GM21576 (cell line): ENCODE data around the gene ANGPTL2.

ENCODE experiments used
- ATAC-seq: cut with Tn5 transposase; IDR thresholded peaks from one replicate; pipeline ENCODE4 v1.9.1; 2021; ENCODE audit warnings: mild to moderate bottlenecking, moderate library complexity; ENCODE audit not compliant: unreplicated experiment

ANGPTL2 gene

DNA sequence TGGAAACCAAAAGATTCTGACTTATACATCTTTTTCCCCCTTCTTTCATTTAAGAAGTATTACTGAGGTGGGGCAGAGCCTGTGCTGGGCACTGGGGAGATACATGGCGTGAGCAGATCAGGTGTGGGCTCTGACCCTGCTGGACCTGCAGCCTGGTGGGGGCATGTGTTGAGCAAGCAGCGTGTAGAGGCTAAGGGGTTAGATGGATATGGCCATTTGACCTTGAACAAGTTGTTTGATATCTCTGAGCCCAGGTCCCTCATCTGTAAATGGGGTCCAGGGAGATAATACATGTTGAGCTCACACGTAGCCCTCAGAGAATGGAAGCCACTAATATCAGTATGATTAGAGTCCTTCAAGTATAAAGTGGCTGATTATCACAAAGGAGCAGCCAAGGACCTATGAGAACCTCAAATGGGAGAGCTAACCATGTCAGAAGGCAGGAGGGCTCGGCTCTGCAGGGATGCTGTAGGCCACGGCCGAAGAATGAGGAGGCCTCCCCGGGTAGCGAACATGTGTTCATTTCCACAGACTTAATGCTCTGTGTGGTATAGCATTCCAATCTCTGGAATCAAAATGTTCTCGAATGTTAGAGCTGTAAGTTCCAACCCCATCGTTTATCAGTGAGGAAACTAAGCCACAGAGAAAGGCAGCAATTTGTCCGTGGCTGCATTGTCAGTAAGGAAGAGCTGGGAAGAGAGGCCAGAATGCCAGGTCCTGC is 15.4 kb upstream of the ANGPTL2 start:
- no peak for ATAC-seq

- no peak for ATAC-seq
Observed at GRCh38 chr9:127136880-127137639, 14.6 kb upstream of the ANGPTL2 start.

- ATAC-seq = no peak
Observed at GRCh38 chr9:127136081-127136879, 13.8 kb upstream of the ANGPTL2 start.

- ATAC-seq = no peak
Observed at GRCh38 chr9:127135056-127135745, 12.8 kb upstream of the ANGPTL2 start.

- no peak for ATAC-seq
Observed at GRCh38 chr9:127133739-127134167, 11.3 kb upstream of the ANGPTL2 start.

DNA sequence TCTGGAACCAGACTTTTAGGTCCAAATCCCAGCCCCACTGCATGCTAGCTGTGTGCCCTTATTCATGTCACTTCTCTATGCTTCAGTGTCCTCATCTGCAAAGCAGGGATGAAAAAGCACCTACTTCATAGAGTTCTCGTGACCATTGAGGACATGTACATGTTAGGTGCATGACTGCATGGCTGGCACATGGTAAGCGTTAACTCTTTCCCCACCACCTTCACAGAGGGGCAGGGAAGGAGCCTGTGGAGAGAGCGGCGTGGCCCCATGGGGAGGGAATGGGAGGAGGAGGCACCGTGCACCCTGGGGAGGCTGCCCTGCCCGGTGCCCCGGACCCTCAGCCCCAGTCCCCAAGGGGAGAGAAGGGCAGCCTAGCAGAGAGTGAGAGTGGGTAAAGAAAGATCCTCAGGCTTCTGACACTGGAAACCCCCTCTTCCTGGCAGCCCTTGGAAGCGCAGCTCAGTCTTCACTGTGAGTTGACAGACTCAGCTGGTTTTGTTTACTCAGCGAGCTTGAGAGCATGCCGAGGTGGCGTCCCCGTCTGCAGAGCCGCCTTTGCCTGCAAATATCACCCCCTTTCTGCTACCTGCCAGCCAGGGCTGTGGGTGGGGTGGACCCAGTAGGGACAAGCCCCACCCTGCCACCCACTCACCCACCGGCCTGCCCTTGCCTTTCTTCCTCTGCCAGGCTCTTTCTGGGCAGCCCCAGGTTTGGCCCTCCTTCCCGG is 10.6 kb upstream of the ANGPTL2 start:
- no peak for ATAC-seq

DNA sequence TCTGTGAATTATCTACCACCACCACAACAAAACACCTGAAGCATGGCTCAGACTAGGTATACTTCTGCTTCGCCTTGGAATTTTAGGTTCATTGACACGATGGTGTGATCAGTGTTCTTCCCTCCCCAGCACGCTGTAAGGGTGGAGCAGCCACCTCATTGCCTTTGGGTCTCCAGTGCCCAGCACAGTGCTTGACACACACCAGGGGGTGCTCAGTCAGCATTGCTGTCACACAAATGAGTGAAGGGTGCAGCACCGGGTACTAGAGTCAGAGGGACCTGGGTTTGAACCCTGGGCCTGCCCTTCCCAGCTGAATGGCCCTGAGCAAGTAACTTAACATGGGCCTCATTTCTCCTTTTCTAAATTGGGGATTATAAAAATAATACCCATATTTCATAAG is 9.9 kb upstream of the ANGPTL2 start:
- ATAC-seq = no peak

GRCh38 chr9:127131871-127132270 is 9.4 kb upstream of the ANGPTL2 start:
- no peak for ATAC-seq

DNA sequence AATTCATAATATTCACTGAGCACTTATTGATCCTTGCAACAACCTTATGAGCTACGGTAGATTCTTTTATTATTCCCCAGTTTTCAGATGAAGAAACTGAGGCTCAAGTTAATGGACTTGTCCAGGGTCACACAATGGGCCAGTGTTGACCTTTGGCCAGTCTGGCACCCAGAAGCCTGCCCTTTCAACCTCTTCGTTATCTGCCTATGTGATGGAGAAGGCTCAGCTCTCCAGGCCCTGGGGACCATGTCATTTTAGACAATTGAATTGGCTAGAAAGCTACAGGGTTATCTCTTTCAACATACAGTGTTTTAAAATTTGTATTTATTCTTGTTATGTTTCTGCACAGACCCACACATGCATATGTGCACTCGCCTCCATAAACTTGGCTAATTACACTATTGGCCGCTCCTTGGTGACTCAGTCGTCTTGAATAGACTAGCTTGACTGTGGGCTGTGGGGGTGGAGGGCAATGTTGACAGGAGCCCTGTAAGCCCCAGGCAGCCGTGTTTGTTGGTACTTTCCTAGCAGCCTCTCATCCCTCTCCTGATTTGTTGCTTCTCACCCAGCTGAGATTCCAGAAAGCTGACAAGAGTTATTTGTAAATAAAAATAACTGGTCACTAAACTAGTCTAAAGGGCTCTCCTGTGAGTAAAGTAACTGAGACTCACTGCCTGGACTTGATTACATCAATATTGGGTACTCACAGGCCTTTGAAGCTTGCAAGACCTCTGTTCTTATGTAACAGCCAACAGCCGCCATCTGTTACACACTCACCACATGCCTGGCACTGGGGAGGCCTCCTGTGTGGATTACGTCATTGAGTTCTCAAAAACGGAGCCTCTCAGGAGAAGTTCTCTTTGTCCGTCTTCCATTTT is 8.5 kb upstream of the ANGPTL2 start:
- ATAC-seq = no peak

- ATAC-seq = no peak
Observed at GRCh38 chr9:127130235-127130634, 7.8 kb upstream of the ANGPTL2 start.

DNA sequence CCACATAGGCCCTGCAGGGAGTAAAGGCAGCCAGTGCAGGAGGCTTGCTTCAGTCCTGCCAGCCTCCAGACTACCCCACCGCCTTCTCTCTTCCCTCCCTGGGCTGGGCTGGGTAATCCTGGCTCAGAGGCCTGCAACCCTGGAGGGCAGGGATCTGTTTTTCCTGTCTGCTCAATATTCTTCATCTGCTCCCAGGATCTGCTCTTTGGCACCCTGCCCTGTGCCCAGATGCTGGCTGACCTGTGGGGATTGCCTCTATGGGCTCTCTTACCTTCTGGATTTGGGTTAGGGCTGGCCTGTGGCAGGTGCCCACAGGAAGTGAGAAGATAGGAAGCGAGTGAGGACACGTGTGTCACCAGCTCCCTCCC is 7.3 kb upstream of the ANGPTL2 start:
- ATAC-seq = no peak

DNA sequence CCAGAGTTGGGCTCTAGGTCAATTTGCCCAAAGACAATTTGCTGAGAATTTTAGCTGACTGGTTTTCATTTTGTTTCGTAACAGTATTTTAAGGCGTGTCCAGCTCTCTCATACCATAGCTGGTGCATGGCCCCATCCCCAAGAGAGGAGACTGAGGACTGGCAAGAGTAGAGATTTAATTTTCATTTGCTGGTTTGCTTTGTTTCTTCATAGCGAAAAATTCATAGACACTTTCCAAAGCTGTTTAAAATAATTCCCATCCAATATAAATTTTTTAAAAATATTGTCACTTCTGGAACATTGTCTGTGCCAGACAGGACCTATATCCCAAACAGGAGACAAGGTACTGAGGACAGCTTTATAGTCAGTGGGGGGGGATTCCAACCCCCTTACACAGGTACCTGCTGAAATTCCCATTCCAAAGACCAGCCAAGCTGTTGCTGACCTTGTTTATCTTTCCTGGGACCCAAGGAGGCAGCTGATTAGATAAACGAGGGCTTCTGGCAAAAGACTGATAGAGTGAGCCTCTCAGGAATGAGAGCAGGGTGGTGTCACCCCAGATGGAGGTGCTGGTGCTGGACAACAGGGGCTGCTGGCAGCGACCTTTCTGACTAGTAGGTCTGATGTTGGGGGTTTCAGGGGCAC is 6.8 kb upstream of the ANGPTL2 start:
- ATAC-seq = no peak

- ATAC-seq = no peak
Observed at GRCh38 chr9:127128341-127129072, 6.1 kb upstream of the ANGPTL2 start.

GRCh38 chr9:127126971-127127370 is 4.5 kb upstream of the ANGPTL2 start:
- ATAC-seq = no peak

GRCh38 chr9:127124792-127125191 is 2.4 kb upstream of the ANGPTL2 start:
- no peak for ATAC-seq

DNA sequence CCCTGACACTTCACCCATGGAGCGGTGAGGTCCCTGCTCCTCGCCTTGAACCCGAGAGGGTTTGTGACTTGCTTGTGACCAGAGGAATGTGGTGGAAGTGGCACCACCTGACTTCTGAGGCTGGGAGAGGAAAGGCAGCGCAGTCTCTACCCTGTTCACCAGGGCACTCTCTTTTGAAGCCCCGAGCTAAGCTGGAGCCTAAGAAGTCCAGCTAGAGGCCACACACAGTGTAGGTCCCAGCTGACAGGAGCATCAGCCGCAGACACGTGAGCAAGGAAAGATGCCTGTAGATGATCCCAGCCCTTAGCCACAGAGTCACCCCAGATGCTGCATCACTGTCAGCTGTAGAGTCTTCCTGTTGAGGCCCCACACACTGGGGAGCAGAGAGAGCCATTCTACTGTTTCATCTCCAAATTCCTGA is 1.7 kb upstream of the ANGPTL2 start:
- ATAC-seq = no peak

DNA sequence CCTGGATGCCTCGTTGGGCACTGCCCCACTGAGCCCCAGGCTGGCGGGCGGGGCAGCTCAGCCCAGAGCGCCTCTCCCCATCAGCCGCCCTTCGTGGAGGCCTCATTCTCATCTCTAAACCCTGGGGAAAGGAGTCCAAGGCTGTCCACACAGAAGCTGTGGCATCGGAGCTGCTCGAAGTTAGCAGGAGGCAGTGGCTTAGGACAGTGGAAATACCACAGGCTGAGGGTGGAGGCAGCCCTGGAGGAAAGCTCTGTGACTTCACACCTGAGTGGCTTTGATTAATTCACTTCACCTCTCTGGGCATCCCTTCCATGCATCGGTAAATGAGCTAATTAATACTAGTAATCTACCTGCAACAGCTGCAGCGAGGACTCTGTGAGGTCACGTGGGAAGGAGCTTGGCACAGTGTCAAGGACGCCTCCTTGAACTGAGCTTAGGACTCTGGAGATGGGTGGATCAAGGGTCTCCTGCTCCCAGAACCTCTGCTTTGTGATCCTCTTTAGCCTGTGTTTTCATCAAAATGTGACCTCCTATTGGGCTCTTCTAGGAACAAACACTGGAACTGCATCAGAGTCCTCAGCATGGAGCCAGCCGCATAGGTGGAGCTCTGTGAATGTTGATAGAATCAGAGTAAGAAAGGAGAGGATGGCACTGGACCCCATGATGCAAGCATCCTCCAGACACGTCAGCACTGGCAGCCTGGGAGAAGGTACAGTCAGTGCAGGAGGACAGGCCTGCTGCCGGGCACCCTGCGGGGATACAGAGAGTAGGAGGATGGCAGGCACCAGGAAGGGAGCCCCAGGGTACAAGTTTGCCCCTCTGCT is 842 bp upstream of the ANGPTL2 start:
- ATAC-seq = no peak
